Central memory CD8-positive, alpha-beta T cell (primary cell): Measurements from ENCODE around the gene CYP3A5.
"Not testable (repeated sequence)": the region's sequence is repeated elsewhere in the genome, so short reads cannot be mapped to it uniquely, and the experiment has no call there.

Source experiments
- ATAC-seq: fragments of 150-1000 bp; cut with Tn5 transposase; replicated peaks from 2 replicates; pipeline ENCODE4 v1.10.0; 2022; ENCODE audit warnings: mild to moderate bottlenecking, moderate FRiP score, moderate number of reproducible peaks; ENCODE audit not compliant: poor library complexity, severe bottlenecking; ENCODE audit errors: extremely low read depth
- DNase-seq, 2 donors: peaks; one replicate each; pipeline ENCODE4 v3.0.0; 2021; ENCODE audit warnings: low spot score in 2 of 2
- H3K27ac Mint-ChIP-seq: one replicate; pipeline ENCODE4 v1.8.0; 2022; ENCODE audit warnings: low read depth, mild to moderate bottlenecking, moderate library complexity, mixed read lengths
- H3K27me3 Mint-ChIP-seq: one replicate; pipeline ENCODE4 v1.8.0; 2022; ENCODE audit warnings: mixed read lengths
- H3K36me3 Mint-ChIP-seq: one replicate; pipeline ENCODE4 v1.8.0; 2022; ENCODE audit warnings: mild to moderate bottlenecking, moderate library complexity, mixed read lengths; ENCODE audit not compliant: insufficient read depth
- H3K4me1 Mint-ChIP-seq: one replicate; pipeline ENCODE4 v1.8.0; 2022; ENCODE audit warnings: mixed read lengths
- H3K4me3 Mint-ChIP-seq: one replicate; pipeline ENCODE4 v1.8.0; 2022; ENCODE audit warnings: mild to moderate bottlenecking, moderate library complexity, mixed read lengths
- H3K9me3 Mint-ChIP-seq: one replicate; pipeline ENCODE4 v1.8.0; 2022; ENCODE audit warnings: mixed read lengths

CYP3A5 gene

DNA sequence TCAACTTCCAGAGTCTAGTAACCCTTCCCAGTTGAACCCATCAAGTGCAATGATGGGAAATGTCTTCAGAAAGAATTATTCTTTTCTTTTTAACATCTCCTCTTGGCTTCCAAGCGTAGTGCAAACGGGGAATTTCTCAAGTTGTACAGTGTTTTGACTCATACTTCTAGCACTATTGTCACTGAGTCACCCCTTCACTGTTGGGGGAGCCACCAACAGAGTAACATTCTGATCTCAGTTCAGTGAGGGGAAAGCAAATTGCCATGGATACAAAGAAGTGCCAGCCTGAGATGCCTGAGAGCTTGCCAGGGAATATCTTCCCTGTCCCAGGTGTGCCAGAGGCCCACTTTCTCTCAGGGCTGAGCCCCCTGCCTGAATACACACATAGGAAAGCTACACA is 31.0 kb downstream of the CYP3A5 start:
- Mint-ChIP-seq H3K4me1 (no peaks in the 10 kb centered on the region), H3K27ac (no peak overlapping the region), H3K9me3 (no peaks in the 10 kb centered on the region), H3K4me3 (no peak overlapping the region), H3K36me3 (peaks cover 9% of the 10 kb centered on the region), H3K27me3 (no peaks in the 10 kb centered on the region)
- DNase-seq (no peak), ATAC-seq (no peak)

- H3K4me1 Mint-ChIP-seq: no peaks in the 10 kb centered on the region
- no peaks in the 10 kb centered on the region for H3K27me3 Mint-ChIP-seq
- H3K36me3 Mint-ChIP-seq: peaks cover 10% of the 10 kb centered on the region
Observed at GRCh38 chr7:99645590-99645989, 34.2 kb downstream of the CYP3A5 start.

DNA sequence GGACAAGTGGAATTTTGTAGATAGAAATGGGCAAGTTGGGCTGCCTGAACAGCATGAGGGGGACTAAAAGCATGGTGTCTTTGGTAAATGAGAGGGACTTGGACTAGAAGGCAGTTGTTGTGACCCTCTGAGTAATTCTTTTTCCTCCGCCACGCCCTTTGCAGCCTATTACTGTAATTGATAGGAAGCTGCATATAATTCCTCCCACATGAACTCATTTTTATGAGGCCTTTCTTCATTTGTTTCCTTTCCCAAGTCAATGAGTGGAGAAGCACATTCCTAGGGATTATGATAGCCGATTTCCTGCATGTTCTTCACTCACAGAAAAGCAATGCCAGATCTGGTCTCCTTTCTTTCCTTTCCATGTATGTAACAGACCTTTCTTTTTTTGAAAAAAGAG is 35.4 kb downstream of the CYP3A5 start:
- H3K27ac Mint-ChIP-seq: no peak overlapping the region
- H3K36me3 Mint-ChIP-seq: peaks cover 8% of the 10 kb centered on the region
- no peak overlapping the region for H3K4me3 Mint-ChIP-seq
- no peaks in the 10 kb centered on the region for H3K4me1 Mint-ChIP-seq
- DNase-seq (no peak), ATAC-seq (no peak)
- H3K9me3 Mint-ChIP-seq: no peaks in the 10 kb centered on the region
- no peaks in the 10 kb centered on the region for H3K27me3 Mint-ChIP-seq

More at GRCh38 chr7:99645590-99645989, 34.2 kb downstream of the CYP3A5 start:
- Mint-ChIP-seq H3K9me3 (no peaks in the 10 kb centered on the region), H3K4me3 (no peak overlapping the region), H3K27ac (no peak overlapping the region)
- ATAC-seq: no peak
- DNase-seq: no peak

DNA sequence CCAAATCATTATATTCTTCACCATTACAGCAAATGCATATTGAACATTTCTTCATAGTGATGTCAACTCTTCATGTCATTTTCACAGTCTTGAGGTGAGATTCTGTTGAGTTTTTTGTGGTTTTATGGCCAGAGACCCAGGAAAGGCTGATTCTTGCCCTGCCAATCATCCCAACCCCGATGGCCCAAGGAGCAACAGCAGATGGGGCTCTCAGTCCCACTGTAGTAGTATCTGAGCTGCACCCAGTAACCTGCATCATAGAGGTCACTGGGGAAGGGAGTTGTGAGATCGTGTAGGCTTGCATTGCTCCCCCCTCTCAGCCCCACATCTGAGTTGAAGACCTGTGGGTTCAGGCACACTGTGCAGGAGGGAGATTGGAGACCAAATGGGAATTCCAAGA is 36.3 kb downstream of the CYP3A5 start:
- Mint-ChIP-seq H3K27me3 (no peaks in the 10 kb centered on the region), H3K27ac (no peak overlapping the region), H3K4me3 (no peak overlapping the region), H3K36me3 (peaks cover 8% of the 10 kb centered on the region), H3K9me3 (no peaks in the 10 kb centered on the region), H3K4me1 (no peaks in the 10 kb centered on the region)
- DNase-seq: no peak
- ATAC-seq: no peak

DNA sequence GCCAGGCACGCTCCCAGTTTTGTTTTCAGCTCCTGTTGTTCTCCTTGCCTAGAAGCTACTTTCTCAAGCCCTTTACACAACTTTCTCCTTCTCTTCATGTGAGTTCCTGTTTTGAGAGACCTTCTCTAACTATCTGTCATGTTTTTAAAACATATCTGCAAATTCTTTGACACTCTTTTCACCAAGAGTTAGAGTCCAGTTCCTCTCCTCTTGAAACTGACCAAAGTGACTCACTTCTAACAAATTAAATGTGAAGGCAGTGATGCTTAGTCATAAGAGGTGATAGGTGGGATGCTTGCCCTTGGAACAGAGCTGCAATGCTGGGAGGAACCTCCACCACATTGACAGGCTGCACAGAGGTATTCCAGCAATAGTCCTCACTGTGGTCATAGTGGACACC is 37.8 kb downstream of the CYP3A5 start:
- H3K9me3 Mint-ChIP-seq: no peaks in the 10 kb centered on the region
- H3K27ac Mint-ChIP-seq: no peak overlapping the region
- H3K36me3 Mint-ChIP-seq: peaks cover 7% of the 10 kb centered on the region
- DNase-seq (no peak), ATAC-seq (no peak)
- no peaks in the 10 kb centered on the region for H3K27me3 Mint-ChIP-seq
- no peak overlapping the region for H3K4me3 Mint-ChIP-seq
- H3K4me1 Mint-ChIP-seq: no peaks in the 10 kb centered on the region

GRCh38 chr7:99639267-99639666 is 40.5 kb downstream of the CYP3A5 start:
- DNase-seq: no peak
- no peak overlapping the region for H3K4me3 Mint-ChIP-seq
- no peak for ATAC-seq
- H3K9me3 Mint-ChIP-seq: no peaks in the 10 kb centered on the region
- H3K36me3 Mint-ChIP-seq: peaks cover 7% of the 10 kb centered on the region
- H3K27me3 Mint-ChIP-seq: no peaks in the 10 kb centered on the region
- H3K27ac Mint-ChIP-seq: no peak overlapping the region
- H3K4me1 Mint-ChIP-seq: no peaks in the 10 kb centered on the region

GRCh38 chr7:99638731-99639130 is 41.1 kb downstream of the CYP3A5 start:
- Mint-ChIP-seq H3K4me1 (no peaks in the 10 kb centered on the region), H3K27me3 (no peaks in the 10 kb centered on the region), H3K4me3 (no peak overlapping the region), H3K36me3 (peaks cover 4% of the 10 kb centered on the region), H3K27ac (no peak overlapping the region), H3K9me3 (no peaks in the 10 kb centered on the region)
- ATAC-seq: no peak
- no peak for DNase-seq

- H3K36me3 Mint-ChIP-seq, DNase-seq, H3K27me3 Mint-ChIP-seq, H3K9me3 Mint-ChIP-seq, H3K27ac Mint-ChIP-seq, ATAC-seq, H3K4me1 Mint-ChIP-seq, H3K4me3 Mint-ChIP-seq: not testable (repeated sequence)
Observed at GRCh38 chr7:99637414-99637813, 42.4 kb downstream of the CYP3A5 start.

DNA sequence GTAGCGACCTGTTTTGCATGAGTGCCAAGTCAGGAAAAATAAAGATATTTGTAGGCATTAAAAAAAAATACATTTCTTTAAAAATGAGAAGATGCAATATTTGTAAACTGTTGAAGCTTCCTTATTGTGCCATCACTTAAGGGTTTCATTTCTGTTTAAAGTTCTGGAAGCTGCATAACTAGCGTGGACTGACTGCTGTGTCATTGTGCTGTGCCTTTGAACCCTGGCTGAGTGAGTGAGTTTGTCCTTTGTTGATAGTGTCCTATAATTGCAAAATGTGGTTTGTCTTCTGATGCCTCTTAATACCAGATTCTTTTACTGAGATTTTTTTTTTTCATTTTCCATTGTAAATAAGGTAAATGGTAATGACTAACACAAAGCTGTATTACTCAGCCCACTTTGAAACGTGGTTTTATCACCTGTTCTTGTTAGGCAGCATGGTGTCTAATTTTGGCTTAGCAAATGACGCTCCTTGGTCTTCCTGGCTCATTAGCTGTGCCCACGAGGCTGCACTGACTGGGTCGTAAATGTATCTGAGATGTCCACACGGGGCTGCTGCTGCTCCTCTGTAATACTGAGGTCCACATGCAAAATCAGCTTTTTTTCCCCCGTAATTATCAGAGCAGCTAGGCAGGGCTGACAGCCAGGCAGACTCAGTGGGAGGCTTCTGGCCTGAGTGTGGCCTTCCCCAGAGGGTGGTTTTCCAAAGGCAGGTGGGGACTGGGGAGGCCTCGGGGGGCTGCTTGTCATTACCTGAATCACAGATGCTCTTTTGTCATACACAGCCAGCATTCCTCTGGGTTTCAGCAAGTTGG is 48.3 kb downstream of the CYP3A5 start:
- no peak overlapping the region for H3K27ac Mint-ChIP-seq

DNA sequence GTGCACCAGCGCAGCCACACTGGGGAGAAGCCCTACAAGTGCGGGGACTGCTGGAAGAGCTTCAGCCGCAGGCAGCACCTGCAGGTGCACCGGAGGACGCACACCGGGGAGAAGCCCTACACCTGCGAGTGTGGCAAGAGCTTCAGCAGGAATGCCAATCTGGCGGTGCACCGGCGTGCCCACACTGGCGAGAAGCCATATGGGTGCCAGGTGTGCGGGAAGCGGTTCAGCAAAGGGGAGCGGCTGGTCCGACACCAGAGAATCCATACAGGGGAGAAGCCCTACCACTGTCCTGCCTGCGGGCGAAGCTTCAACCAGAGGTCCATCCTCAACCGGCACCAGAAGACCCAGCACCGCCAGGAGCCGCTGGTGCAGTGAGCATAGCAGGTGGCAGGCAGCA is 50.2 kb downstream of the CYP3A5 start:
- peaks cover 28% of the 10 kb centered on the region for H3K4me1 Mint-ChIP-seq
- H3K27ac Mint-ChIP-seq: no peak overlapping the region
- H3K36me3 Mint-ChIP-seq: peaks cover 42% of the 10 kb centered on the region
- DNase-seq: no peak
- no peak overlapping the region for H3K4me3 Mint-ChIP-seq
- ATAC-seq: no peak
- H3K9me3 Mint-ChIP-seq: no peaks in the 10 kb centered on the region
- no peaks in the 10 kb centered on the region for H3K27me3 Mint-ChIP-seq

More for the DNA sequence above, 48.3 kb downstream of the CYP3A5 start:
- H3K27me3 Mint-ChIP-seq: no peaks in the 10 kb centered on the region
- H3K4me1 Mint-ChIP-seq: peaks cover 13% of the 10 kb centered on the region
- H3K36me3 Mint-ChIP-seq: peaks cover 37% of the 10 kb centered on the region
- H3K9me3 Mint-ChIP-seq: no peaks in the 10 kb centered on the region
- peak; percentile 68 for ATAC-seq
- H3K4me3 Mint-ChIP-seq: no peak overlapping the region
- no peak for DNase-seq

DNA sequence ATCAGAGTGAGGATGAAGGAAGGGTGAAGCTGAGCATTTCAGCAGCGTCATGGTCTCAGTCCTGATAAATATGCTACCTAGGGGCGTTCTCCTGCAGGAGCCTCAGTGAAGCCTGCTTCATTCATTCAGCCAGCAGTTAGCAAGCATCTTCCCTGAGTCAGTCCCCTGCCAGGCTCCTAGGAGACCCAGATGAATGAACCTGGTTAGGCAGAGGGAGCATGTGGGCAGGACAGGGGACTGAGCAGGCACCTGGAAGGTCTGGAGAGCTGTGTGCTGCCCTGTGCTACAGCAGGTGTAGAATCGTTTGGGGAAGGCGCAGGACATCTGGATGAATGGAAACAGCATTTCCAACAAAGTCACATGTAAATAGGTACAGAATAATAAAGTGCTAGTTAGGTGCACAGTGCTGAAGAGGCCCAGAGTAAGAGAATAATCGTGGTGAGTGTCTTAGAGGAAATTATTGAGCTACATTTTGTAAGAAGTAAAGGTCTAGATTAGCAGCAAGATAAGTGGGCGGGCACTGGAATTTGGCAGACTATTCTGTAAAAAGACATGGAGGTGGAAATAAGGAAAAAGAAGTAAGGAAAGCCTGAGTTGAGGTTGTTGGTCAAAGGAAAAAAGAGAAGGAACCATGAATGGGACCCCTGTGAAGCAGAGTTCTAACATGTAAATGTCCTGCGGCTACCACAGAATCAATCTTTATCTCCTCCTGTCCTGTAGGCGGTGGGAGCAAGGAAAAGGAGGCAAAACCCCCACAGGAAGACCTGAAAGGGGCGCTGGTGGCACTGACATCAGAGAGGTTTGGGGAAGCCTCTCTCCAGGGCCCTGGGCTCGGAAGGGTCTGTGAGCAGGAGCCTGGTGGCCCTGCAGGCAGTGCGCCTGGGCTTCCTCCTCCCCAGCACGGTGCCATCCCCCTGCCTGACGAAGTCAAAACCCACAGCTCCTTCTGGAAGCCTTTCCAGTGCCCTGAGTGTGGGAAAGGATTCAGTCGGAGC is 51.0 kb downstream of the CYP3A5 start:
- H3K36me3 Mint-ChIP-seq: peaks cover 47% of the 10 kb centered on the region
- no peaks in the 10 kb centered on the region for H3K9me3 Mint-ChIP-seq
- peak overlapping the region; percentile 58 for H3K27ac Mint-ChIP-seq
- ATAC-seq (no peak), DNase-seq (no peak)
- peaks cover 37% of the 10 kb centered on the region for H3K4me1 Mint-ChIP-seq
- no peaks in the 10 kb centered on the region for H3K27me3 Mint-ChIP-seq
- H3K4me3 Mint-ChIP-seq: no peak overlapping the region

GRCh38 chr7:99627513-99627912 is 52.3 kb downstream of the CYP3A5 start:
- peaks cover 46% of the 10 kb centered on the region for H3K4me1 Mint-ChIP-seq
- H3K27ac Mint-ChIP-seq: no peak overlapping the region
- no peak for ATAC-seq
- DNase-seq: no peak
- H3K9me3 Mint-ChIP-seq: no peaks in the 10 kb centered on the region
- H3K4me3 Mint-ChIP-seq: no peak overlapping the region
- no peaks in the 10 kb centered on the region for H3K27me3 Mint-ChIP-seq
- peaks cover 49% of the 10 kb centered on the region for H3K36me3 Mint-ChIP-seq
